ENCODE measurements around the gene ATP6V0E1. TPM values are rescaled to one million over a fixed set of nuclear protein-coding genes. Genes with fewer than 3 reads are reported as not detected.

ATP6V0E1 gene
- total RNA-seq, 1 experiment from 2014 or later = 216 TPM

DNA sequence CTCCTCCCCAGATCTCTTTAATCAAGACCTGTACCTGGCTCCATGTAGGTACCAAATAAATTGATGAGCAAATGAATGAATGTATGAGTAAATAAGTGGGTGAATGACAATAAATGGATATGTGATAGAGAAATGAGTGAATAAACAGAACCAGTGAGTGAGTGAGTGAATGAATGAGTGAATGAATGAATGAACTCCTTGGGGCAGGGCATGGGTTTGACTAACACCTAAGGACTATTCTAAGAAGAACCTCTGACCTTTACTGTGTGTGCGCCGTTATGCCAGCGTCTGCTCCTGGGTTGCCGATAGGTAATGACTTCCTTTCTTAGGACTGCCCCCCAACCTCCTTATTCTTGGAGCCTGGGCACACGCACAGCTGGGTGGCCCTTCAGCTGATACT lies 26.1 kb upstream of the ATP6V0E1 start:
- no peak for DNase-seq
- H3K4me3 ChIP-seq (ENCODE audit: low read depth, low read length) = no peak overlapping the region
- H3K27me3 ChIP-seq (replicated peaks; ENCODE audit: control insufficient read depth, insufficient read depth, low read length) = no peaks in the 10 kb centered on the region
- peaks cover 34% of the 10 kb centered on the region for H3K36me3 Mint-ChIP-seq (ENCODE audit: insufficient read depth, unreplicated experiment)
- CTCF ChIA-PET = no interaction called here
- POLR2A ChIA-PET = no interaction called here
- H3K27ac Mint-ChIP-seq (ENCODE audit: unreplicated experiment) = peak overlapping the region; percentile 98
- no peaks in the 10 kb centered on the region for H3K36me3 ChIP-seq (ENCODE audit: control insufficient read depth, insufficient read depth, low read length)
- H3K4me3 Mint-ChIP-seq (ENCODE audit: unreplicated experiment) = peak overlapping the region; percentile 65
- TF ChIP-seq, protein P1, sequence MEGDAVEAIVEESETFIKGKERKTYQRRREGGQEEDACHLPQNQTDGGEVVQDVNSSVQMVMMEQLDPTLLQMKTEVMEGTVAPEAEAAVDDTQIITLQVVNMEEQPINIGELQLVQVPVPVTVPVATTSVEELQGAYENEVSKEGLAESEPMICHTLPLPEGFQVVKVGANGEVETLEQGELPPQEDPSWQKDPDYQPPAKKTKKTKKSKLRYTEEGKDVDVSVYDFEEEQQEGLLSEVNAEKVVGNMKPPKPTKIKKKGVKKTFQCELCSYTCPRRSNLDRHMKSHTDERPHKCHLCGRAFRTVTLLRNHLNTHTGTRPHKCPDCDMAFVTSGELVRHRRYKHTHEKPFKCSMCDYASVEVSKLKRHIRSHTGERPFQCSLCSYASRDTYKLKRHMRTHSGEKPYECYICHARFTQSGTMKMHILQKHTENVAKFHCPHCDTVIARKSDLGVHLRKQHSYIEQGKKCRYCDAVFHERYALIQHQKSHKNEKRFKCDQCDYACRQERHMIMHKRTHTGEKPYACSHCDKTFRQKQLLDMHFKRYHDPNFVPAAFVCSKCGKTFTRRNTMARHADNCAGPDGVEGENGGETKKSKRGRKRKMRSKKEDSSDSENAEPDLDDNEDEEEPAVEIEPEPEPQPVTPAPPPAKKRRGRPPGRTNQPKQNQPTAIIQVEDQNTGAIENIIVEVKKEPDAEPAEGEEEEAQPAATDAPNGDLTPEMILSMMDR (IDR thresholded peaks at IDR 0.05; ENCODE audit: insufficient read depth in 1 of 2, low read depth in 1 of 2, low read length in 1 of 2, severe bottlenecking in 1 of 2, unreplicated experiment in 1 of 2) = no peak
- BruUV-seq (replicated peaks) = no TSS peak
- no peaks in the 10 kb centered on the region for H3K9me3 ChIP-seq
- H3K4me1 ChIP-seq = peaks cover 18% of the 10 kb centered on the region
- intact Hi-C loops (cut with micrococcal nuclease; ENCODE audit: unreplicated experiment) = no loop called here
- no peaks in the 10 kb centered on the region for H3K27me3 Mint-ChIP-seq (ENCODE audit: insufficient read depth, unreplicated experiment)
- peaks cover 10% of the 10 kb centered on the region for H3K4me1 Mint-ChIP-seq (ENCODE audit: low read depth, unreplicated experiment)
- H3K9me3 Mint-ChIP-seq (ENCODE audit: unreplicated experiment) = no peaks in the 10 kb centered on the region

DNA sequence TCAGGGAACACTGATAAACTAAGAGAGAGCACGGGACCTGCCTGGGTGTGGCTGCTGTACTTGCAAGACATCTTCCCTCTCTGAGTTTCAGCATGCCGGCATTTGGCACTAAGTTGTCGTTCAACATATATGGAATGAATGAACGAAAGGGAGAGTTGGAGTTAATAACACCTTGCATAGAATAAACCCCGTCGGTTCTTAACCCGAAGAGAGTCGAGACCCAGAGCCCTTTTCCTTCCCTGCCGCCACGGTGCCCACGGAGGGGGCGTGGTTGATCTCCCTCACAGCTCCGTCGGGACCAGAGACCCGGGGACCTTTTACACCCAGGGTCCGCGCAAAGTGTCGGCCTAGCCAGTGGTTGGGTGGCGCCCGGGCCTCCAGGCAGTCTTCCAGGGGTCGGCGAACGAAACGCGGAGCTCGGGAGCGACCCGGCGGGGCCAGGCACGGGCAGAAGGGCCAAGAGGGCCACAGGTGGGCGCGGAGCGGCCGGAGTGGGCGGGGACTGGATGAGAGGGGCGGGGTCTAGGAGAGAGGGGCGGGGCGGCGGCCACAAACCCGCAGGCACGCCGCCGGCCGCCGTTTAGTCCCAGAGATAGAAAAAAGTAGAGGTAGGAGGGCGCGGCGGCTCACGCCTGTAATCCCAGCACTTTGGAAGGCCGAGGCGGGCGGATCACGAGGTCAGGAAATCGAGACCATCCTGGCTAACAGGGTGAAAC lies 25.1 kb upstream of the ATP6V0E1 start:
- H3K4me1 Mint-ChIP-seq (ENCODE audit: low read depth, unreplicated experiment) = peaks cover 7% of the 10 kb centered on the region
- H3K4me3 Mint-ChIP-seq (ENCODE audit: unreplicated experiment) = peak overlapping the region; percentile 100
- ChIA-PET CTCF (interaction anchor here (0.6 to 1.8 kb wide), 19 partner anchors 9 to 323 kb away, joined by 3 to 14 read pairs (median 4); partner anchors contain the start of genes ATP6V0E1 and ERGIC1), POLR2A (interaction anchor here (0.6 to 1.8 kb wide), 7 partner anchors 11 to 534 kb away, joined by 3 to 9 read pairs (median 4); partner anchors contain the start of genes ATP6V0E1 and DUSP1)
- H3K9me3 Mint-ChIP-seq (ENCODE audit: unreplicated experiment) = no peaks in the 10 kb centered on the region
- H3K27ac Mint-ChIP-seq (ENCODE audit: unreplicated experiment) = peak overlapping the region; percentile 98
- TF ChIP-seq, protein P1 (IDR thresholded peaks at IDR 0.05; ENCODE audit: insufficient read depth in 1 of 2, low read depth in 1 of 2, low read length in 1 of 2, severe bottlenecking in 1 of 2, unreplicated experiment in 1 of 2) = no peak
- peaks cover 31% of the 10 kb centered on the region for H3K36me3 Mint-ChIP-seq (ENCODE audit: insufficient read depth, unreplicated experiment)
- H3K4me3 ChIP-seq (ENCODE audit: low read depth, low read length) = peak overlapping the region; percentile 96
- no TSS peak for BruUV-seq (replicated peaks)
- peaks cover 15% of the 10 kb centered on the region for H3K4me1 ChIP-seq
- no peaks in the 10 kb centered on the region for H3K36me3 ChIP-seq (ENCODE audit: control insufficient read depth, insufficient read depth, low read length)
- intact Hi-C loops (cut with micrococcal nuclease; ENCODE audit: unreplicated experiment) = loop anchor here (1.0 to 2.0 kb wide), 2 partner anchors 20 to 98 kb away; partner anchors contain the start of gene CREBRF
- H3K27me3 Mint-ChIP-seq (ENCODE audit: insufficient read depth, unreplicated experiment) = no peaks in the 10 kb centered on the region
- no peaks in the 10 kb centered on the region for H3K9me3 ChIP-seq
- no peaks in the 10 kb centered on the region for H3K27me3 ChIP-seq (replicated peaks; ENCODE audit: control insufficient read depth, insufficient read depth, low read length)
- DNase-seq = peak; percentile 75 to 76

DNA sequence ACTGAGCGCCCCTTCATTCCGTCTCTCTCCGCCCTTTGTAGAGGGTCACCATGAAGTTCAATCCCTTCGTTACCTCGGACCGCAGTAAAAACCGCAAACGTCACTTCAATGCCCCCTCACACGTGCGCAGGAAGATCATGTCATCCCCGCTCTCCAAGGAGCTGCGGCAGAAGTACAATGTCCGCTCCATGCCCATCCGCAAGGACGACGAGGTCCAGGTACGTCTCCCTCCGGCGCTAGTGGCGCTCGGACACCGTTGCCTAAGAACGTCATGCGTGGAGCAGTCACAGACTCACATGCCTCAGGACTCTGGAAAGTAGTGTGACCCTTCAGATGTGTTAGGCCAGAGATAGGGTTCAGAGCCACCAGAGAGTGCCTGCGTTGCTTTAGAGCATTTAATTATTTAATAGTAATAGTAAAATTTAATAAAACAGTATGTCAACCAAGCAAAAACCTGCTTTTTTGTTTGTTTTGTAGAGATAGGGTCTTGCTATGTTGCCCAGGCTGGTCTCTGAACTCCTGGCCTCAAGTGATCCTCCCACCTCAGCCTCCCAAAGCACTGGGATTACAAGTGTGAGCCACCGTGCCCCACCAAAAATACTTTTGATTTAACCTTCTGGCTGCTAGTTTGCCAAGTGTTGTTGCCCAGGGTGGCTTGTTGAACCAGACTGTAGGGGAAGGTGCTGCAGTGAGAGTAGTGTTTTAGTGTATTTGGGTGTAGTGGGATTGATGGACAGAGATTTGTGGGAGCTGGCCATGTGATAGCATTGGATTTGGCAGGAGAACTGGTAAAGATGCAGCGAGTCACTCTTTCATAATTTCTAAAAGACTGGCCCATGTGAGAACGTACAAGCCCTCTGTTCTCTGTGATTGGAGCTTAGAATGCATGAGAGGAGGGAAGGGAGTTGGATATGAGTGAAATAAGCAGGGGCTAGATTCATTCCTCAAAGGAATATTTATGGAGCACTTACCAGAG lies 23.5 kb upstream of the ATP6V0E1 start:
- intact Hi-C loops (cut with micrococcal nuclease; ENCODE audit: unreplicated experiment) = loop anchor here (2.0 kb wide), 1 partner anchor 19 kb away; no protein-coding TSS in a partner anchor
- peaks cover 6% of the 10 kb centered on the region for H3K4me1 Mint-ChIP-seq (ENCODE audit: low read depth, unreplicated experiment)
- H3K27me3 ChIP-seq (replicated peaks; ENCODE audit: control insufficient read depth, insufficient read depth, low read length) = no peaks in the 10 kb centered on the region
- H3K27ac Mint-ChIP-seq (ENCODE audit: unreplicated experiment) = peak overlapping the region; percentile 98
- peak overlapping the region; percentile 100 for H3K4me3 Mint-ChIP-seq (ENCODE audit: unreplicated experiment)
- TF ChIP-seq, protein P1 (IDR thresholded peaks at IDR 0.05; ENCODE audit: insufficient read depth in 1 of 2, low read depth in 1 of 2, low read length in 1 of 2, severe bottlenecking in 1 of 2, unreplicated experiment in 1 of 2) = no peak
- H3K9me3 ChIP-seq = no peaks in the 10 kb centered on the region
- peak overlapping the region; percentile 76 for H3K4me3 ChIP-seq (ENCODE audit: low read depth, low read length)
- no peaks in the 10 kb centered on the region for H3K9me3 Mint-ChIP-seq (ENCODE audit: unreplicated experiment)
- H3K27me3 Mint-ChIP-seq (ENCODE audit: insufficient read depth, unreplicated experiment) = no peaks in the 10 kb centered on the region
- TSS peak; percentile 38 for BruUV-seq (replicated peaks)
- DNase-seq = no peak
- peaks cover 15% of the 10 kb centered on the region for H3K4me1 ChIP-seq
- ChIA-PET CTCF (interaction anchor here (0.7 to 1.8 kb wide), 12 partner anchors 11 to 322 kb away, joined by 3 to 11 read pairs (median 4); partner anchors contain the start of gene ATP6V0E1), POLR2A (interaction anchor here (1.0 to 1.8 kb wide), 2 partner anchors 24 to 189 kb away, joined by 5 to 9 read pairs; partner anchors contain the start of genes ATP6V0E1 and DUSP1)
- no peaks in the 10 kb centered on the region for H3K36me3 ChIP-seq (ENCODE audit: control insufficient read depth, insufficient read depth, low read length)
- H3K36me3 Mint-ChIP-seq (ENCODE audit: insufficient read depth, unreplicated experiment) = peaks cover 31% of the 10 kb centered on the region
